Measurements from ENCODE around the gene MTRR. TPM values are rescaled to one million over a fixed set of nuclear protein-coding genes. Genes with fewer than 3 reads are reported as not detected.
A peak's percentile ranks its signal among the peaks of the same experiment; 100 is the strongest.

MTRR gene
- total RNA-seq, 2 experiments from 2014 or later = 51.9 to 72.6 TPM

DNA sequence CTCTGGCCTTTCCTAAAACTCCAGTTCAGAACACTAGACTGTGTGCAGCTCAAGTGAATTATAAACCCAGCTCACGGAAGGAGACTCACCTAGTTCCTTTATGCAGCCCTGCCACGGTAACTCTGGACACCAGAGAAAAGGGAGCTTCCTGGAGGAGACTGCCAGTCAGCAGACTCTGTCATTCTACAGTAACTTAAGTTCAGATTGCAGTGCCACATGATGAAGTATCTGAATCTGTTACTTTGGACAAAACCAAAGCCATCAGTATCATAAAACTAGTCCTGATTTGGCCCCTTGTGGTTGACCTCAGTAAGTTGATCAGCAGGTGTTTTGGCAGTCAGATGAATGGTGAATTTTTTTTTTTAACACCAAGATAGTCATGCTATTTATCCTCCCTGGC is 2.7 kb downstream of the MTRR start:
- peak overlapping the region; percentile 97 for H3K4me3 ChIP-seq (ENCODE audit: low read depth, low read length, poor library complexity, severe bottlenecking)
- H3K4me2 ChIP-seq (ENCODE audit: low read length) = peak overlapping the region; percentile 90
- no TSS peak for BruUV-seq (replicated peaks)
- H4K20me1 ChIP-seq (ENCODE audit: insufficient read depth, low read length) = peaks cover 35% of the 10 kb centered on the region
- no peaks in the 10 kb centered on the region for H3K9me2 ChIP-seq (ENCODE audit: insufficient read depth, low read length)
- H3K9me3 ChIP-seq (ENCODE audit: low read length) = no peaks in the 10 kb centered on the region
- peaks cover 68% of the 10 kb centered on the region for H3K36me3 ChIP-seq (ENCODE audit: insufficient read depth, low read length)
- H3K79me2 ChIP-seq (ENCODE audit: insufficient read depth, low read depth, low read length) = peaks cover 83% of the 10 kb centered on the region
- peak overlapping the region; percentile 59 for H3K27ac ChIP-seq (ENCODE audit: low read depth, low read length, poor library complexity, severe bottlenecking)
- intact Hi-C loops (cut with micrococcal nuclease; ENCODE audit: unreplicated experiment) = no loop called here
- ChIA-PET POLR2A (interaction anchor here (0.7 kb wide), 1 partner anchor 13 kb away, joined by 3 read pairs; no protein-coding TSS in a partner anchor), CTCF (ENCODE audit: unreplicated experiment) (interaction anchor here (1.5 kb wide), 1 partner anchor 15 kb away, joined by 8 read pairs; no protein-coding TSS in a partner anchor)
- H2AFZ ChIP-seq (ENCODE audit: low read length) = no peak overlapping the region
- no peak for TF ChIP-seq EZH2phosphoT487 (IDR thresholded peaks at IDR 0.05; ENCODE audit: borderline replicate concordance, low read depth, low read length)
- TF ChIP-seq CTCF (conservative IDR thresholded peaks at IDR 0.05; ENCODE audit: low read length) = peak; percentile 42
- peak; percentile 55 for DNase-seq (ENCODE audit: low spot score)
- peaks cover 50% of the 10 kb centered on the region for H3K4me1 ChIP-seq (ENCODE audit: insufficient read depth, low read length, poor library complexity, severe bottlenecking)

DNA sequence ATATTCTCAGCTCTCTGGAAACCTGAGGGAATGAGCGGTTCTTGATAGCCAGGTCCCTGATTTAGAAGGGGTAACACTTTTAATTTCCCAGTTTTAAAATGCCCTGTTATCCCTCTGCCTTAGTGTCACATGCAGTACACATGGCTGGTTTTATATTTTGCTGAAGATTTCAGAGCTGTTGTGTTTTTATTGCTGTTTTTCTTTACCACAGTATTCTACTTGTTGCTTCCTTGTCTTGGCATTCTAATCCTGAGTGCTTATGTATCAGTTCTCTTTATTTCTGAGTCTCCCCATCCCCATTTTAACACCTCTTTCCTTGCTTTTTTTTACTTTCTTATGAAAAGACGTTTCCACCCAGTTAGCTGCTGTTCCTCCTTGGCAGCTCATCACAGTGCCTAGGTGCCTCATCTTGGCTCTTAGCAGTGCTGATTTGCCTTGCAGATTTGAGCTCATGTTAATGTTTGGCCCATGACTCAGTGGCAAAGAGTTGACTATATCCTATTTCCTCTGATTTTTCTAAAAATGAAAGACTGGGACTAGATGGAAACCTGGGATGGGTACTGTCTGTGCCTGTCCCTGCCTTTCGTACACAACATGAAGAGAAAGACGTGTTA is 3.7 kb downstream of the MTRR start:
- no peaks in the 10 kb centered on the region for H3K9me2 ChIP-seq (ENCODE audit: insufficient read depth, low read length)
- no peak for TF ChIP-seq CTCF (conservative IDR thresholded peaks at IDR 0.05; ENCODE audit: low read length)
- no peak for TF ChIP-seq EZH2phosphoT487 (IDR thresholded peaks at IDR 0.05; ENCODE audit: borderline replicate concordance, low read depth, low read length)
- peaks cover 35% of the 10 kb centered on the region for H4K20me1 ChIP-seq (ENCODE audit: insufficient read depth, low read length)
- H3K79me2 ChIP-seq (ENCODE audit: insufficient read depth, low read depth, low read length) = peaks cover 74% of the 10 kb centered on the region
- POLR2A ChIA-PET = interaction anchor here (0.6 to 2.5 kb wide), 8 partner anchors 9 to 33 kb away, joined by 3 to 6 read pairs (median 4); no protein-coding TSS in a partner anchor
- peaks cover 42% of the 10 kb centered on the region for H3K4me1 ChIP-seq (ENCODE audit: insufficient read depth, low read length, poor library complexity, severe bottlenecking)
- intact Hi-C loops (cut with micrococcal nuclease; ENCODE audit: unreplicated experiment) = no loop called here
- no peak overlapping the region for H2AFZ ChIP-seq (ENCODE audit: low read length)
- peak overlapping the region; percentile 90 for H3K4me2 ChIP-seq (ENCODE audit: low read length)
- no peak for DNase-seq (ENCODE audit: low spot score)
- no peaks in the 10 kb centered on the region for H3K9me3 ChIP-seq (ENCODE audit: low read length)
- H3K27ac ChIP-seq (ENCODE audit: low read depth, low read length, poor library complexity, severe bottlenecking) = peak overlapping the region; percentile 59
- CTCF ChIA-PET (ENCODE audit: unreplicated experiment) = interaction anchor here (1.5 kb wide), 1 partner anchor 14 kb away, joined by 8 read pairs; no protein-coding TSS in a partner anchor
- no TSS peak for BruUV-seq (replicated peaks)
- peaks cover 69% of the 10 kb centered on the region for H3K36me3 ChIP-seq (ENCODE audit: insufficient read depth, low read length)
- peak overlapping the region; percentile 97 for H3K4me3 ChIP-seq (ENCODE audit: low read depth, low read length, poor library complexity, severe bottlenecking)

DNA sequence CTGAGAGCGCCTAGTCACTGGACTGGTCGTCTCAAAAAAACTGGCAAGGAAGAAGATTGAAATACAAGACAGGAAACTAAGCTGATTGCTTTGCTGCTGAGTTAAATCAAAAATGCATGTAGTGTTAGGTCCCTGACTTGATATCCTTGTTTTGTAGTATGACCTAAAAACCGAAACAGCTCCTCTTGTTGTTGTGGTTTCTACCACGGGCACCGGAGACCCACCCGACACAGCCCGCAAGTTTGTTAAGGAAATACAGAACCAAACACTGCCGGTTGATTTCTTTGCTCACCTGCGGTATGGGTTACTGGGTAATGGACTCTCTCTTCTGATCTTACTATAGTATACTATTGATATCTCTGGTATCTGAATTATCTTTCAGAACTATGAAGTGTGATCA is 4.3 kb downstream of the MTRR start:
- H3K4me2 ChIP-seq (ENCODE audit: low read length) = peak overlapping the region; percentile 90
- peaks cover 68% of the 10 kb centered on the region for H3K79me2 ChIP-seq (ENCODE audit: insufficient read depth, low read depth, low read length)
- H3K4me3 ChIP-seq (ENCODE audit: low read depth, low read length, poor library complexity, severe bottlenecking) = peak overlapping the region; percentile 97
- H3K9me3 ChIP-seq (ENCODE audit: low read length) = no peaks in the 10 kb centered on the region
- intact Hi-C loops (cut with micrococcal nuclease; ENCODE audit: unreplicated experiment) = no loop called here
- ChIA-PET POLR2A (interaction anchor here (0.6 to 2.5 kb wide), 9 partner anchors 8 to 32 kb away, joined by 3 to 6 read pairs (median 4); no protein-coding TSS in a partner anchor), CTCF (ENCODE audit: unreplicated experiment) (interaction anchor here (1.5 kb wide), 1 partner anchor 14 kb away, joined by 8 read pairs; no protein-coding TSS in a partner anchor)
- H3K27ac ChIP-seq (ENCODE audit: low read depth, low read length, poor library complexity, severe bottlenecking) = peak overlapping the region; percentile 59
- no peaks in the 10 kb centered on the region for H3K9me2 ChIP-seq (ENCODE audit: insufficient read depth, low read length)
- peak; percentile 21 for DNase-seq (ENCODE audit: low spot score)
- TF ChIP-seq CTCF (conservative IDR thresholded peaks at IDR 0.05; ENCODE audit: low read length) = no peak
- no peak for TF ChIP-seq EZH2phosphoT487 (IDR thresholded peaks at IDR 0.05; ENCODE audit: borderline replicate concordance, low read depth, low read length)
- no TSS peak for BruUV-seq (replicated peaks)
- peaks cover 75% of the 10 kb centered on the region for H3K36me3 ChIP-seq (ENCODE audit: insufficient read depth, low read length)
- H4K20me1 ChIP-seq (ENCODE audit: insufficient read depth, low read length) = peaks cover 35% of the 10 kb centered on the region
- H3K4me1 ChIP-seq (ENCODE audit: insufficient read depth, low read length, poor library complexity, severe bottlenecking) = peaks cover 37% of the 10 kb centered on the region
- H2AFZ ChIP-seq (ENCODE audit: low read length) = no peak overlapping the region
